Breast epithelium (tissue), 4 donors: ENCODE results near the gene VGLL4. TPM values are rescaled to one million over a fixed set of nuclear protein-coding genes. Genes with fewer than 3 reads are reported as not detected.

ENCODE experiments used
- DNase-seq, 2 donors: peaks; one replicate each; pipeline ENCODE4 v3.0.0-alpha.2; 2019; ENCODE audit warnings: low spot score in 2 of 2
- H3K27ac ChIP-seq, 2 donors: fragments of 200-600 bp; sonication (generic) in 1 of 2; one replicate each; pipeline ENCODE4 v1.5.1; 2016 to 2019; ENCODE audit warnings: mild to moderate bottlenecking in 1 of 2
- H3K27me3 ChIP-seq, 2 donors: fragments of 200-600 bp; sonication (generic) in 1 of 2; one replicate each; pipeline versions ENCODE4 v1.5.1 to v1.6.0; 2017 to 2019; ENCODE audit warnings: control low read depth in 1 of 2, mild to moderate bottlenecking in 1 of 2
- H3K36me3 ChIP-seq: fragments of 200-600 bp; one replicate; pipeline ENCODE4 v1.5.1; 2019
- H3K4me1 ChIP-seq, 2 donors: fragments of 200-600 bp; sonication (generic); one replicate each; pipeline ENCODE4 v1.5.1; 2016 to 2019; ENCODE audit warnings: control low read depth in 1 of 2
- H3K4me3 ChIP-seq, 3 donors: fragments of 200-600 bp; sonication (generic); 1 replicate in 2 of 3; 2 replicates in 1 of 3; pipeline ENCODE4 v1.5.1; 2016 to 2019; ENCODE audit warnings: mild to moderate bottlenecking in 3 of 3, moderate library complexity in 2 of 3
- H3K9me3 ChIP-seq, 2 donors: fragments of 200-600 bp; sonication (generic) in 1 of 2; one replicate each; pipeline ENCODE4 v1.5.1; 2016 to 2019; ENCODE audit warnings: control low read depth in 1 of 2
- CTCF ChIP-seq, 3 donors: fragments of 450-650 bp; IDR thresholded peaks; one replicate each; pipeline ENCODE4 v1.5.1; 2016 to 2017; ENCODE audit warnings: antibody characterized with exemption in 3 of 3, mild to moderate bottlenecking in 3 of 3, moderate library complexity in 3 of 3
- POLR2A ChIP-seq: fragments of 450-650 bp; IDR thresholded peaks from one replicate; pipeline ENCODE4 v1.6.1; 2016; ENCODE audit warnings: antibody characterized with exemption, mild to moderate bottlenecking, moderate library complexity
- POLR2AphosphoS5 ChIP-seq, 3 donors: sonication (generic); formaldehyde crosslinking; IDR thresholded peaks; one replicate each; pipeline ENCODE4 v1.6.1; 2017; ENCODE audit warnings: antibody characterized with exemption in 3 of 3
- intact Hi-C: fragments of 100-400 bp; cut with DNase I; formaldehyde crosslinking; loops from one replicate; pipeline ENCODE4 v1.15.1; 2023; ENCODE audit warnings: low total_unique reads
- total RNA-seq, 3 donors: library from RNA; depleted of rRNA; stranded (reverse); fragments of >200 nt; gene quantifications; one replicate each; pipeline ENCODE4 v1.1.0, GENCODE V29; 2016

Gene VGLL4
- total RNA-seq, 3 donors from 2014 or later = 48.0 to 90.0 (median 68.5) TPM

DNA sequence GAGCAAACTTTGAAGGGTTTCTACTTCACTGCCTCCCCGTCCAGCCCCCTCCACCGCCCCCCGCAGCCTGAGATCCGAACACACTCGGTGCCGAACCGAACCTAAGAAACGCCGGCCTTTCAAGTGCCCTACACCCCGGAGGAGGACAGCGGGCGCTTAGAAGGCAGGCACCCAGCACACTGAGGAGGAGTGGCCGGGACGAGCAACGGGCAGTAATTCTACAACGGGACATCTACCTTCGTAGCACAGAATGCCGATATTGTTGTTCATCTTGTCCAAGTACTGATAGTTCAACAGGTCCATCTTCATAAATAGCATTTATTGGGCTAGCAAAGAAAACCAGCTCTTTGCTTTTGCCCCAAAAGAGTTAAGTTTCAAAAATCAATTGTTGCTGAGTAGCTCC is 513 bp downstream of the VGLL4 start:
- H3K27me3 ChIP-seq = no peaks in the 10 kb centered on the region
- TF ChIP-seq POLR2AphosphoS5 (IDR thresholded peaks at IDR 0.05) = no peak
- TF ChIP-seq CTCF (IDR thresholded peaks at IDR 0.05) = no peak
- no peak for TF ChIP-seq POLR2A
- intact Hi-C loops = no loop called here
- no peaks in the 10 kb centered on the region for H3K36me3 ChIP-seq
- H3K9me3 ChIP-seq = no peaks in the 10 kb centered on the region
- peak in 1 of 2 donors; percentile 40 for DNase-seq
- peak overlapping the region; percentile 68 to 88 (median 75) for H3K4me3 ChIP-seq
- peak overlapping the region; percentile 92 to 98 for H3K27ac ChIP-seq
- peaks cover 0 to 11% of the 10 kb centered on the region in 2 donors for H3K4me1 ChIP-seq

DNA sequence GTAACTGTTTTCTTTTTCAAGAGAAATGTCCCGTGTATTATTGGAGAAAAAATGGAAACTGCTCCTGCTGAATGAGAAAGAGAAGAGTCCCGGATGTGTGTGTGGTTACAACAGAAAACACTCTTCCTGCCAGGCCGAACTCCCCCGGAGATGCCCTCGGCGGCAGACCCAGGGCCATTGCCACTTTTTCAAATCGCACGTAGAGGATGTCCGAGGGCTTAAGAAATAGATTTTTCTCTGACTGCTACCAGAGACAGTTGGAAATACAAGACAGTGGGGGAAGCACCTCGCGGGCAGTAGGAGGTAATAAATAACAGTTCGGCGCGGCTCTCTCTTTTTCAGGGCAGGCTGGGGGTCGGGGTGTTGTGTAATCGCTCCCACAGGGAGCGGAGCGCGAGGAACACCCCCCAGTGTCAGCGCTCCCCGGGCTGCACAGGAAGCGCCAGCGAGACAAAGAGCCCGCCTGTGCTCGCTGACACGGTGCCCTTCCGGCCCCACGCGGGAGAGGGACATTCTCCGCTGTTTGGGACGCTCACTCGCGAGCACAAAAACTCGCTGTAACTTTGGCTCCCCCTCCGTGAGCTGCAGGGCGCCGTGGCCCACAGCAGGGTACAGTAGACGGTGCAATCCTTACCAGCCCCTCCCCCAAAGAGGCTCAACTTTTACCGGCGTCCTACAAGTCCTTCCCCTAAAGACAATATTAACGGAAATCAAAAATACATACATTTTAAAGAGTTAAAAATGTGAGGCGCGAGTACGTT is 1.1 kb downstream of the VGLL4 start:
- Histone ChIP-seq H3K4me3 (peak overlapping the region; percentile 68 to 88 (median 75)), H3K27ac (peak overlapping the region; percentile 92 to 98), H3K9me3 (no peaks in the 10 kb centered on the region), H3K27me3 (no peaks in the 10 kb centered on the region), H3K36me3 (no peaks in the 10 kb centered on the region), H3K4me1 (peaks cover 0 to 11% of the 10 kb centered on the region in 2 donors)
- intact Hi-C loops = no loop called here
- peak; percentile 58 to 59 for DNase-seq
- TF ChIP-seq CTCF (IDR thresholded peaks at IDR 0.05) = no peak
- peak; percentile 50 for TF ChIP-seq POLR2A
- peak; percentile 64 to 79 (median 70) for TF ChIP-seq POLR2AphosphoS5 (IDR thresholded peaks at IDR 0.05)

DNA sequence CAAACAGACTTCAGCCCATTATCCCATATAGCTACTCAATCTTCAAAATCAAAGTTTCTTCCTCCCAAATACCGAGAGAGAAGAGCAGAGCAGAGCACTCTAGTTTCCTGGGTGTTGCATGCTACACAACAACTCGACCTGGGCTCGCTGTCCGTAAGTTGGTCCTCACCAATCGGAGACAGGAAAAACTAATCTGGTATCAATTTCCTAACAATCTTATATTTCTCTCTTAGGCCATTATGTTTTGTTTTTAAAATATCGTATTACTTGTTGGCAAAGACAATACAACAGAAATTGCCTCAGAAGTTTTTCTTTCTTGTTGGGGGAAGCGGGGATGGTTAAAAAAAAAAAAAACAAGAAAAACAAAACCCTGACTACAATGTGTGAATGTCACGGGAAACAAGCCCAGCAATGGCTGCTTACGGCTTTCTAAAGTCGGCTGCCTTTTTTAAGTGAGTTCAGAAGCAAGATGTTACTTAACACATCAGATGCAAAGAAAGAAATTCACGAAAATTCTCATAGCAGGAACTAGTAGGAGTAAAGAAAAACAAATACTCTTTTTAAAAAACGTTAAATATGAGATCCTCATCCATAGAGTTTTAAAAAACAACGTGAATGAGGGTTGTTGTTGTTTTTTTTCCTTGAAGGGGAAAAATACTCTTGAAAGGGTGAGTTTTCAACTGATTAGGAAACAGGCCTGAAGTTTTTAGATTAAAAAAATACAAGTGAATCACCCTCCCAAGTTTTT is 1.9 kb downstream of the VGLL4 start:
- Histone ChIP-seq H3K27ac (peak overlapping the region; percentile 92 to 98), H3K36me3 (no peaks in the 10 kb centered on the region), H3K4me3 (peak overlapping the region; percentile 68 to 88 (median 75)), H3K27me3 (no peaks in the 10 kb centered on the region), H3K9me3 (no peaks in the 10 kb centered on the region), H3K4me1 (peaks cover 1 to 12% of the 10 kb centered on the region in 2 donors)
- DNase-seq = no peak
- no peak for TF ChIP-seq POLR2AphosphoS5 (IDR thresholded peaks at IDR 0.05)
- TF ChIP-seq CTCF (IDR thresholded peaks at IDR 0.05) = no peak
- TF ChIP-seq POLR2A = no peak
- intact Hi-C loops = no loop called here

GRCh38 chr3:11641316-11641682 is 2.4 kb downstream of the VGLL4 start:
- H3K36me3 ChIP-seq = no peaks in the 10 kb centered on the region
- DNase-seq = no peak
- no peaks in the 10 kb centered on the region for H3K27me3 ChIP-seq
- peak overlapping the region; percentile 68 to 88 (median 75) for H3K4me3 ChIP-seq
- H3K4me1 ChIP-seq = peaks cover 7 to 14% of the 10 kb centered on the region in 2 donors
- peak overlapping the region; percentile 92 to 98 for H3K27ac ChIP-seq
- TF ChIP-seq CTCF (IDR thresholded peaks at IDR 0.05) (no peak), POLR2A (no peak), POLR2AphosphoS5 (IDR thresholded peaks at IDR 0.05) (no peak)
- no peaks in the 10 kb centered on the region for H3K9me3 ChIP-seq
- intact Hi-C loops = no loop called here
